Uterus (tissue), 2 donors: ENCODE results near the gene EIF6.

Source experiments
- CTCF ChIP-seq, 4 experiments: fragments of 200-600 bp in 2 of 4; fragments of 450-650 bp in 2 of 4; sonication (generic) in 2 of 4; IDR thresholded peaks; one replicate each; pipeline ENCODE4 v1.5.1; 2016 to 2019; ENCODE audit warnings: antibody characterized with exemption in 4 of 4, mild to moderate bottlenecking in 2 of 4, moderate library complexity in 1 of 4
- POLR2A ChIP-seq, 2 donors: fragments of 450-650 bp; IDR thresholded peaks; one replicate each; pipeline ENCODE4 v1.6.1; 2016; ENCODE audit warnings: antibody characterized with exemption in 2 of 2, mild to moderate bottlenecking in 1 of 2, moderate library complexity in 1 of 2

GRCh38 chr20:35329435-35330139 is 45.0 kb upstream of the EIF6 start:
- TF ChIP-seq CTCF (IDR thresholded peaks at IDR 0.05) (no peak), POLR2A (IDR thresholded peaks at IDR 0.05) (no peak)
